ENCODE measurements around the gene PLEKHF1. TPM values are rescaled to one million over a fixed set of nuclear protein-coding genes. Genes with fewer than 3 reads are reported as not detected.

The PLEKHF1 gene
- total and polyA plus RNA-seq, 2 experiments from 2014 or later: 10.1 to 25.1 TPM

GRCh38 chr19:29616541-29616940 lies 48.7 kb upstream of the PLEKHF1 start (continued):
- TF ChIP-seq ZNF114 (CRISPR knock-in tag; IDR thresholded peaks at IDR 0.05): no peak
- TF ChIP-seq NANOG (IDR thresholded peaks at IDR 0.05; ENCODE audit: borderline replicate concordance): no peak
- no peak for TF ChIP-seq CREB1 (CRISPR knock-in tag; IDR thresholded peaks at IDR 0.05; ENCODE audit: low read depth)
- no peak for TF ChIP-seq JUNB (IDR thresholded peaks at IDR 0.05; ENCODE audit: unreplicated experiment)
- no peak for TF ChIP-seq STAT1 (IDR thresholded peaks at IDR 0.05; ENCODE audit: unreplicated experiment)
- TF ChIP-seq ETS1 (IDR thresholded peaks at IDR 0.05): no peak
- TF ChIP-seq REST (IDR thresholded peaks at IDR 0.05; ENCODE audit: unreplicated experiment): no peak

- Histone ChIP-seq H4K20me1 (replicated peaks; ENCODE audit: insufficient read depth) (no peaks in the 10 kb centered on the region), H3K27me3 (ENCODE audit: insufficient read depth) (no peaks in the 10 kb centered on the region), H3K4me3 (no peak overlapping the region), H3K27ac (ENCODE audit: low read depth) (no peak overlapping the region), H2AFZ (no peak overlapping the region), H3K9me2 (ENCODE audit: insufficient read depth) (no peaks in the 10 kb centered on the region), H3K79me2 (replicated peaks; ENCODE audit: insufficient read depth) (no peaks in the 10 kb centered on the region), H3F3A (replicated peaks; ENCODE audit: low read depth) (no peaks in the 10 kb centered on the region), H3K36me3 (ENCODE audit: insufficient read depth) (no peaks in the 10 kb centered on the region), H3K4me2 (no peak overlapping the region), H3K4me1 (ENCODE audit: insufficient read depth) (no peaks in the 10 kb centered on the region)
- Mint-ChIP-seq H3K27me3 (ENCODE audit: insufficient read depth, low read depth, poor library complexity) (peaks cover 10% of the 10 kb centered on the region), H3K4me3 (no peak overlapping the region), H3K4me1 (no peaks in the 10 kb centered on the region), H3K9me3 (no peaks in the 10 kb centered on the region), H3K36me3 (ENCODE audit: low read depth) (peaks cover 26% of the 10 kb centered on the region), H3K27ac (no peak overlapping the region)
- TF ChIP-seq ZNF114 (CRISPR knock-in tag; IDR thresholded peaks at IDR 0.05) (no peak), JUNB (IDR thresholded peaks at IDR 0.05; ENCODE audit: unreplicated experiment) (no peak), STAT1 (IDR thresholded peaks at IDR 0.05; ENCODE audit: unreplicated experiment) (no peak), NANOG (IDR thresholded peaks at IDR 0.05; ENCODE audit: borderline replicate concordance) (no peak), CTCF (conservative IDR thresholded peaks at IDR 0.05; ENCODE audit: low read depth in 2 of 2) (no peak), EZH2 (IDR thresholded peaks at IDR 0.05; ENCODE audit: low read depth, unreplicated experiment) (no peak), ZNF331 (CRISPR knock-in tag; IDR thresholded peaks at IDR 0.05; ENCODE audit: low read depth) (no peak)
- no peak for DNase-seq (ENCODE audit: low spot score)
- no peak for ATAC-seq
Observed at GRCh38 chr19:29617366-29618266, 47.6 kb upstream of the PLEKHF1 start.

Measured in GM23338 (cell line).